ENCODE results near the gene NUCB2. TPM values are rescaled to one million over a fixed set of nuclear protein-coding genes. Genes with fewer than 3 reads are reported as not detected.

The NUCB2 gene
- total and polyA plus RNA-seq, 2 of the 13 experiments (the other 11 are each of a cell fraction or from before 2014, with no cell fraction given): 54.2 to 82.4 TPM

- peak; percentile 91 for TF ChIP-seq ZNF607 (CRISPR knock-in tag; IDR thresholded peaks at IDR 0.05; ENCODE audit: borderline replicate concordance)
- no peak for TF ChIP-seq ZNF12 (CRISPR knock-in tag; IDR thresholded peaks at IDR 0.05)
- no peak for TF ChIP-seq PHB2 (IDR thresholded peaks at IDR 0.05; ENCODE audit: partially characterized antibody)
- TF ChIP-seq ZBTB7B (CRISPR knock-in tag; IDR thresholded peaks at IDR 0.05): peak; percentile 95; the same call in 1 of the 2 replicates
- peak; percentile 82 for TF ChIP-seq SP4 (CRISPR knock-in tag; IDR thresholded peaks at IDR 0.05)
- TF ChIP-seq TBX2 (CRISPR knock-in tag; IDR thresholded peaks at IDR 0.05; ENCODE audit: borderline replicate concordance): peak; percentile 92
- TF ChIP-seq, protein P1, sequence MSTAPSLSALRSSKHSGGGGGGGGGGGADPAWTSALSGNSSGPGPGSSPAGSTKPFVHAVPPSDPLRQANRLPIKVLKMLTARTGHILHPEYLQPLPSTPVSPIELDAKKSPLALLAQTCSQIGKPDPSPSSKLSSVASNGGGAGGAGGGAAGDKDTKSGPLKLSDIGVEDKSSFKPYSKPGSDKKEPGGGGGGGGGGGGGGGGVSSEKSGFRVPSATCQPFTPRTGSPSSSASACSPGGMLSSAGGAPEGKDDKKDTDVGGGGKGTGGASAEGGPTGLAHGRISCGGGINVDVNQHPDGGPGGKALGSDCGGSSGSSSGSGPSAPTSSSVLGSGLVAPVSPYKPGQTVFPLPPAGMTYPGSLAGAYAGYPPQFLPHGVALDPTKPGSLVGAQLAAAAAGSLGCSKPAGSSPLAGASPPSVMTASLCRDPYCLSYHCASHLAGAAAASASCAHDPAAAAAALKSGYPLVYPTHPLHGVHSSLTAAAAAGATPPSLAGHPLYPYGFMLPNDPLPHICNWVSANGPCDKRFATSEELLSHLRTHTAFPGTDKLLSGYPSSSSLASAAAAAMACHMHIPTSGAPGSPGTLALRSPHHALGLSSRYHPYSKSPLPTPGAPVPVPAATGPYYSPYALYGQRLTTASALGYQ (CRISPR knock-in tag; IDR thresholded peaks at IDR 0.05): no peak
- TF ChIP-seq ZIK1 (CRISPR knock-in tag; IDR thresholded peaks at IDR 0.05; ENCODE audit: borderline replicate concordance, low read depth): 0 out of 2 replicates have a peak, but pooled peaks have one; percentile 75
- TF ChIP-seq ZNF484 (CRISPR knock-in tag; IDR thresholded peaks at IDR 0.05; ENCODE audit: borderline replicate concordance, low read depth): no peak
- TF ChIP-seq HMGA1 (CRISPR knock-in tag; conservative IDR thresholded peaks at IDR 0.05): no peak
- no peak for TF ChIP-seq ZBTB46 (CRISPR knock-in tag; IDR thresholded peaks at IDR 0.05; ENCODE audit: borderline replicate concordance)
- TF ChIP-seq CHD2 (IDR thresholded peaks at IDR 0.05; ENCODE audit: low read depth, low read length): peak; percentile 34; the same call in 1 of the 2 replicates
- peak; percentile 50; the same call in 1 of the 2 replicates for TF ChIP-seq PRMT3 (CRISPR knock-in tag; IDR thresholded peaks at IDR 0.05; ENCODE audit: borderline replicate concordance, low read depth)
- TF ChIP-seq MZF1 (CRISPR knock-in tag; IDR thresholded peaks at IDR 0.05; ENCODE audit: borderline replicate concordance): no peak
- TF ChIP-seq, protein P2, sequence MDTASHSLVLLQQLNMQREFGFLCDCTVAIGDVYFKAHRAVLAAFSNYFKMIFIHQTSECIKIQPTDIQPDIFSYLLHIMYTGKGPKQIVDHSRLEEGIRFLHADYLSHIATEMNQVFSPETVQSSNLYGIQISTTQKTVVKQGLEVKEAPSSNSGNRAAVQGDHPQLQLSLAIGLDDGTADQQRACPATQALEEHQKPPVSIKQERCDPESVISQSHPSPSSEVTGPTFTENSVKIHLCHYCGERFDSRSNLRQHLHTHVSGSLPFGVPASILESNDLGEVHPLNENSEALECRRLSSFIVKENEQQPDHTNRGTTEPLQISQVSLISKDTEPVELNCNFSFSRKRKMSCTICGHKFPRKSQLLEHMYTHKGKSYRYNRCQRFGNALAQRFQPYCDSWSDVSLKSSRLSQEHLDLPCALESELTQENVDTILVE (CRISPR knock-in tag; IDR thresholded peaks at IDR 0.05): peak; percentile 50; the same call in 1 of the 2 replicates
- no peak for TF ChIP-seq SMARCE1 (IDR thresholded peaks at IDR 0.05; ENCODE audit: borderline replicate concordance)
- peak; percentile 73 for TF ChIP-seq ZMYM3 (CRISPR knock-in tag; IDR thresholded peaks at IDR 0.05)
- TF ChIP-seq ZMAT3 (CRISPR knock-in tag; conservative IDR thresholded peaks at IDR 0.05): peak; percentile 92; the same call in 1 of the 2 replicates
- TF ChIP-seq, protein P3, sequence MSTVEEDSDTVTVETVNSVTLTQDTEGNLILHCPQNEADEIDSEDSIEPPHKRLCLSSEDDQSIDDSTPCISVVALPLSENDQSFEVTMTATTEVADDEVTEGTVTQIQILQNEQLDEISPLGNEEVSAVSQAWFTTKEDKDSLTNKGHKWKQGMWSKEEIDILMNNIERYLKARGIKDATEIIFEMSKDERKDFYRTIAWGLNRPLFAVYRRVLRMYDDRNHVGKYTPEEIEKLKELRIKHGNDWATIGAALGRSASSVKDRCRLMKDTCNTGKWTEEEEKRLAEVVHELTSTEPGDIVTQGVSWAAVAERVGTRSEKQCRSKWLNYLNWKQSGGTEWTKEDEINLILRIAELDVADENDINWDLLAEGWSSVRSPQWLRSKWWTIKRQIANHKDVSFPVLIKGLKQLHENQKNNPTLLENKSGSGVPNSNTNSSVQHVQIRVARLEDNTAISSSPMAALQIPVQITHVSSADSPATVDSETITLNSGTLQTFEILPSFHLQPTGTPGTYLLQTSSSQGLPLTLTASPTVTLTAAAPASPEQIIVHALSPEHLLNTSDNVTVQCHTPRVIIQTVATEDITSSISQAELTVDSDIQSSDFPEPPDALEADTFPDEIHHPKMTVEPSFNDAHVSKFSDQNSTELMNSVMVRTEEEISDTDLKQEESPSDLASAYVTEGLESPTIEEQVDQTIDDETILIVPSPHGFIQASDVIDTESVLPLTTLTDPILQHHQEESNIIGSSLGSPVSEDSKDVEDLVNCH (CRISPR knock-in tag; IDR thresholded peaks at IDR 0.05): no peak
- TF ChIP-seq ZKSCAN1 (IDR thresholded peaks at IDR 0.05; ENCODE audit: low read length): no peak
- peak; percentile 22; the same call in 1 of the 2 replicates for TF ChIP-seq ZNF335 (CRISPR knock-in tag; IDR thresholded peaks at IDR 0.05)
- TF ChIP-seq ZNF124 (CRISPR knock-in tag; IDR thresholded peaks at IDR 0.05): peak; percentile 85
- TF ChIP-seq HMG20A (CRISPR knock-in tag; IDR thresholded peaks at IDR 0.05; ENCODE audit: borderline replicate concordance): peak; percentile 49; the same call in 1 of the 2 replicates
- no peak for TF ChIP-seq FOXK2 (IDR thresholded peaks at IDR 0.05)
These were observed 76.6 kb downstream of the NUCB2 start (continued) for GRCh38 chr11:17352950-17353820.
